Right lobe of liver (tissue), 4 donors: Measurements from ENCODE around the gene POLR2C.

ENCODE experiments used
- CTCF ChIP-seq, 4 donors: fragments of 200-600 bp in 3 of 4; fragments of 450-650 bp in 1 of 4; IDR thresholded peaks; one replicate each; pipeline versions ENCODE4 v1.5.1 to v1.8.0; 2016 to 2022; ENCODE audit warnings: antibody characterized with exemption in 4 of 4, mild to moderate bottlenecking in 2 of 4
- POLR2A ChIP-seq: fragments of 450-650 bp; IDR thresholded peaks from one replicate; pipeline ENCODE4 v1.6.1; 2017; ENCODE audit warnings: antibody characterized with exemption, mild to moderate bottlenecking
- donor health status: DM: no; HTN: no; CAD: no.
- donor health status: DM: no; HTN: no; CAD: no.
- donor health status: DM: no; HTN: yes; CAD: no.

GRCh38 chr16:57452021-57452420 is 10.5 kb upstream of the POLR2C start:
- TF ChIP-seq POLR2A: no peak
- no peak for TF ChIP-seq CTCF (IDR thresholded peaks at IDR 0.05)
